SK-N-SH treated with all-trans-retinoic acid at 6 μM for 48 hours (cell line): Measurements from ENCODE around the gene MGLL.

Experiments used
- ATAC-seq: fragments of 200-7000 bp; cut with Tn5 transposase; 3 replicates; pipeline ENCODE4 v1.9.1; 2020; ENCODE audit warnings: mild to moderate bottlenecking, moderate library complexity
- ARNTL ChIP-seq: fragments of 450-650 bp; formaldehyde crosslinking; IDR thresholded peaks from 2 replicates; pipeline ENCODE4 v1.5.0; 2020; ENCODE audit warnings: low read depth, mild to moderate bottlenecking, moderate library complexity, borderline replicate concordance
- BACH2 ChIP-seq: fragments of 250-450 bp; sonication (Bioruptor Pico); IDR thresholded peaks from 2 replicates; pipeline ENCODE4 v1.9.0; 2021; ENCODE audit warnings: mild to moderate bottlenecking, borderline replicate concordance
- CREB5 ChIP-seq: fragments of 250-450 bp; sonication (Bioruptor Pico); IDR thresholded peaks from 2 replicates; pipeline ENCODE4 v1.5.1; 2020; ENCODE audit warnings: low read depth, mild to moderate bottlenecking, moderate library complexity
- CSDC2 ChIP-seq: fragments of 250-450 bp; sonication (Bioruptor Pico); IDR thresholded peaks from 2 replicates; pipeline ENCODE4 v1.5.0; 2020; ENCODE audit warnings: mild to moderate bottlenecking, moderate library complexity
- ESRRG ChIP-seq: fragments of 250-450 bp; sonication (Bioruptor Pico); IDR thresholded peaks from 2 replicates; pipeline ENCODE4 v1.6.1; 2021; ENCODE audit warnings: mild to moderate bottlenecking
- GLIS3 ChIP-seq: fragments of 250-450 bp; sonication (Bioruptor Pico); IDR thresholded peaks from 2 replicates; pipeline ENCODE4 v1.5.0; 2020; ENCODE audit warnings: mild to moderate bottlenecking, moderate library complexity
- ISL1 ChIP-seq: fragments of 250-450 bp; sonication (Bioruptor Pico); IDR thresholded peaks from 2 replicates; pipeline ENCODE4 v2.1.2; 2022; ENCODE audit warnings: mild to moderate bottlenecking, moderate library complexity
- OSR1 ChIP-seq: fragments of 250-450 bp; sonication (Bioruptor Pico); IDR thresholded peaks from 2 replicates; pipeline ENCODE4 v1.8.0; 2022; ENCODE audit warnings: moderate library complexity, mild to moderate bottlenecking, inconsistent platforms
- PATZ1 ChIP-seq: fragments of 250-450 bp; sonication (Bioruptor Pico); IDR thresholded peaks from 2 replicates; pipeline ENCODE4 v1.8.0; 2020; ENCODE audit warnings: mild to moderate bottlenecking, moderate library complexity, borderline replicate concordance
- POU6F1 ChIP-seq: fragments of 250-450 bp; sonication (Bioruptor Pico); IDR thresholded peaks from 2 replicates; pipeline ENCODE4 v1.8.0; 2021; ENCODE audit warnings: low read depth, mild to moderate bottlenecking, moderate library complexity, borderline replicate concordance
- PPARA ChIP-seq: fragments of 250-450 bp; sonication (Bioruptor Pico); IDR thresholded peaks from 2 replicates; pipeline ENCODE4 v1.5.0; 2020; ENCODE audit warnings: mild to moderate bottlenecking, borderline replicate concordance
- RARB ChIP-seq: fragments of 250-450 bp; sonication (Bioruptor Pico); IDR thresholded peaks from 2 replicates; pipeline ENCODE4 v1.8.0; 2021; ENCODE audit warnings: mild to moderate bottlenecking, moderate library complexity
- SNAI2 ChIP-seq: fragments of 250-450 bp; sonication (Bioruptor Pico); IDR thresholded peaks from 2 replicates; pipeline ENCODE4 v1.5.0; 2020; ENCODE audit warnings: mild to moderate bottlenecking, moderate library complexity
- TCF4 ChIP-seq: fragments of 250-450 bp; sonication (Bioruptor Pico); IDR thresholded peaks from 2 replicates; pipeline ENCODE4 v1.8.0; 2021; ENCODE audit warnings: mild to moderate bottlenecking, moderate library complexity, borderline replicate concordance
- TOX ChIP-seq: fragments of 250-450 bp; sonication (Bioruptor Pico); IDR thresholded peaks from 2 replicates; pipeline ENCODE4 v1.8.0; 2021; ENCODE audit warnings: mild to moderate bottlenecking, moderate library complexity, borderline replicate concordance
- ZFP3 ChIP-seq: fragments of 250-450 bp; sonication (Bioruptor Pico); IDR thresholded peaks from 2 replicates; pipeline ENCODE4 v1.5.0; 2020; ENCODE audit warnings: mild to moderate bottlenecking, moderate library complexity
- ZFP30 ChIP-seq: fragments of 450-650 bp; formaldehyde crosslinking; IDR thresholded peaks from 2 replicates; pipeline ENCODE4 v1.5.0; 2022; ENCODE audit warnings: mild to moderate bottlenecking, moderate library complexity
- ZNF565 ChIP-seq: fragments of 450-650 bp; formaldehyde crosslinking; conservative IDR thresholded peaks from 2 replicates; pipeline ENCODE4 v1.5.0; 2020; ENCODE audit warnings: low read depth, mild to moderate bottlenecking, moderate library complexity
- ZNF8 ChIP-seq: fragments of 450-650 bp; formaldehyde crosslinking; IDR thresholded peaks from 2 replicates; pipeline ENCODE4 v1.5.0; 2020; ENCODE audit warnings: mild to moderate bottlenecking, moderate library complexity
- TF ChIP-seq, protein P1 (sequence below): fragments of 250-450 bp; sonication (Bioruptor Pico); IDR thresholded peaks from 2 replicates; pipeline ENCODE4 v1.5.0; 2020; ENCODE audit warnings: mild to moderate bottlenecking, moderate library complexity
- TF ChIP-seq, protein P2 (sequence below): fragments of 250-450 bp; sonication (Bioruptor Pico); IDR thresholded peaks from 2 replicates; pipeline ENCODE4 v1.5.1; 2021; ENCODE audit warnings: mild to moderate bottlenecking, moderate library complexity

The MGLL gene

DNA sequence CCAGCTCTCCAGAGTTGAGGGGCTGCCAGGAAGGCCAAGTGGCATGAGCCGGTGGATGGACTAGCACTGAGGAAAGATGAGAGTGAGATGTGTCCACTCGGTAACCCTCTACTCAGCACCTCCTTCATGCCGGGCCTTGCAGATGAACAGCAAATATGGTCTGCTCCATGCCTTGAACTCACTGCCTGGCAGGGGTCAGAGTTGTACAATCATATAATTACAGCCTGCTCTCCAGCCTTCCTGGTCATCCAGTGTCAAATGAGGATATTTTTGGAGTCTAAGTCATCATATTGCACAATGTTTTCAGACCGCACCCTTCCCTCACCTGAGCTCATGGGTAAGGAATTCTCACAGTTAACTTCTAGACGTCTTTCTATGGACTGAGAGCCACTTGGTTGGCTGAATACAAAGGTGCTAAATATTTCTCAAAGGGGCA lies 4.9 kb downstream of the MGLL start:
- TF ChIP-seq ZFP3 (CRISPR knock-in tag), result no peak
- TF ChIP-seq TCF4 (CRISPR knock-in tag), result no peak
- no peak for TF ChIP-seq GLIS3 (CRISPR knock-in tag)
- TF ChIP-seq BACH2 (CRISPR knock-in tag), result no peak
- no peak for TF ChIP-seq CSDC2
- TF ChIP-seq TOX (CRISPR knock-in tag), result no peak
- TF ChIP-seq ZNF565 (CRISPR knock-in tag), result no peak
- no peak for TF ChIP-seq RARB (CRISPR knock-in tag)
- TF ChIP-seq POU6F1 (CRISPR knock-in tag), result no peak
- no peak for TF ChIP-seq OSR1 (CRISPR knock-in tag)
- no peak for TF ChIP-seq ZFP30 (CRISPR knock-in tag)
- no peak for TF ChIP-seq ZNF8 (CRISPR knock-in tag)
- TF ChIP-seq ISL1, result no peak
- TF ChIP-seq SNAI2, result no peak
- no peak for TF ChIP-seq ARNTL (CRISPR knock-in tag)
- no peak for TF ChIP-seq ESRRG (CRISPR knock-in tag)
- no peak for ATAC-seq

DNA sequence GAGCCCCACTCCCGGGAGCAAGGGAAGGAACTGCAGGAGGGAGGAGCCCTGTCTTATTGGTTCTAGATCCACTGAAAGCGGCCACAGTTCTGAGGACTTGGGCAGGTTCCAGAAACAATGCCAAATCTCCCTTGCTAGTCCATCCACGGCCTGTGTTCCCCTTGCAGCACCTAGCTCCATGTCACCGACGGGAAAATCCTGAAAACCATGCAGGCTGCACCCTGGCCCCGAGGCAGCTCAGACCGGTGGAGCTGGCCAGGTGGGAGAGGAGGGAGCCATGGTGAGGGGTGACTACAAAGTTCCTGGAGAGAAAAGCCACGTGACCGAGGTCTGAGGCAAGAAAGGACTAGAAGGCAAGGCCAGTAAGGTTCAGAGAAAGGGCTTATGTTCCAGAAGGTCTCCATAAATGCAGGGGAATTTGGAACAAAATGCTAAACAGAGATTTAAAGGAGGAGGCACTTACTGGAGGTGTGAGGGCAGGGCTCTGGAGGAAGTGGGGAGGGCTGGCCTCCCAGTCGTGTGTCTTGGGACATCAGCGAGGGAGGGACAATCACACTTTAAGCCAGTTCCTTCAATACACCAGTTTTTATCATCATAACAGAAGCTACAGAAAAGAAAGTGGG lies 5.4 kb downstream of the MGLL start:
- TF ChIP-seq ZFP3 (CRISPR knock-in tag), result no peak
- TF ChIP-seq OSR1 (CRISPR knock-in tag), result no peak
- TF ChIP-seq, protein P1, sequence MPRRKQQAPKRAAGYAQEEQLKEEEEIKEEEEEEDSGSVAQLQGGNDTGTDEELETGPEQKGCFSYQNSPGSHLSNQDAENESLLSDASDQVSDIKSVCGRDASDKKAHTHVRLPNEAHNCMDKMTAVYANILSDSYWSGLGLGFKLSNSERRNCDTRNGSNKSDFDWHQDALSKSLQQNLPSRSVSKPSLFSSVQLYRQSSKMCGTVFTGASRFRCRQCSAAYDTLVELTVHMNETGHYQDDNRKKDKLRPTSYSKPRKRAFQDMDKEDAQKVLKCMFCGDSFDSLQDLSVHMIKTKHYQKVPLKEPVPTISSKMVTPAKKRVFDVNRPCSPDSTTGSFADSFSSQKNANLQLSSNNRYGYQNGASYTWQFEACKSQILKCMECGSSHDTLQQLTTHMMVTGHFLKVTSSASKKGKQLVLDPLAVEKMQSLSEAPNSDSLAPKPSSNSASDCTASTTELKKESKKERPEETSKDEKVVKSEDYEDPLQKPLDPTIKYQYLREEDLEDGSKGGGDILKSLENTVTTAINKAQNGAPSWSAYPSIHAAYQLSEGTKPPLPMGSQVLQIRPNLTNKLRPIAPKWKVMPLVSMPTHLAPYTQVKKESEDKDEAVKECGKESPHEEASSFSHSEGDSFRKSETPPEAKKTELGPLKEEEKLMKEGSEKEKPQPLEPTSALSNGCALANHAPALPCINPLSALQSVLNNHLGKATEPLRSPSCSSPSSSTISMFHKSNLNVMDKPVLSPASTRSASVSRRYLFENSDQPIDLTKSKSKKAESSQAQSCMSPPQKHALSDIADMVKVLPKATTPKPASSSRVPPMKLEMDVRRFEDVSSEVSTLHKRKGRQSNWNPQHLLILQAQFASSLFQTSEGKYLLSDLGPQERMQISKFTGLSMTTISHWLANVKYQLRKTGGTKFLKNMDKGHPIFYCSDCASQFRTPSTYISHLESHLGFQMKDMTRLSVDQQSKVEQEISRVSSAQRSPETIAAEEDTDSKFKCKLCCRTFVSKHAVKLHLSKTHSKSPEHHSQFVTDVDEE (CRISPR knock-in tag), result no peak
- TF ChIP-seq POU6F1 (CRISPR knock-in tag), result no peak
- no peak for TF ChIP-seq RARB (CRISPR knock-in tag)
- TF ChIP-seq PPARA (CRISPR knock-in tag), result no peak
- TF ChIP-seq GLIS3 (CRISPR knock-in tag), result no peak
- TF ChIP-seq ESRRG (CRISPR knock-in tag), result no peak
- no peak for TF ChIP-seq ZNF565 (CRISPR knock-in tag)
- no peak for TF ChIP-seq SNAI2
- no peak for TF ChIP-seq PATZ1 (CRISPR knock-in tag)
- no peak for TF ChIP-seq ISL1
- TF ChIP-seq TOX (CRISPR knock-in tag), result no peak
- TF ChIP-seq, protein P2, sequence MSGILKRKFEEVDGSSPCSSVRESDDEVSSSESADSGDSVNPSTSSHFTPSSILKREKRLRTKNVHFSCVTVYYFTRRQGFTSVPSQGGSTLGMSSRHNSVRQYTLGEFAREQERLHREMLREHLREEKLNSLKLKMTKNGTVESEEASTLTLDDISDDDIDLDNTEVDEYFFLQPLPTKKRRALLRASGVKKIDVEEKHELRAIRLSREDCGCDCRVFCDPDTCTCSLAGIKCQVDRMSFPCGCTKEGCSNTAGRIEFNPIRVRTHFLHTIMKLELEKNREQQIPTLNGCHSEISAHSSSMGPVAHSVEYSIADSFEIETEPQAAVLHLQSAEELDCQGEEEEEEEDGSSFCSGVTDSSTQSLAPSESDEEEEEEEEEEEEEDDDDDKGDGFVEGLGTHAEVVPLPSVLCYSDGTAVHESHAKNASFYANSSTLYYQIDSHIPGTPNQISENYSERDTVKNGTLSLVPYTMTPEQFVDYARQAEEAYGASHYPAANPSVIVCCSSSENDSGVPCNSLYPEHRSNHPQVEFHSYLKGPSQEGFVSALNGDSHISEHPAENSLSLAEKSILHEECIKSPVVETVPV, result no peak
- no peak for TF ChIP-seq CREB5
- ATAC-seq, result no peak
